GM18867 (cell line): ENCODE measurements around the gene ADAMTS6.

Experiments
- ATAC-seq: cut with Tn5 transposase; IDR thresholded peaks from one replicate; pipeline ENCODE4 v1.9.1; 2021; ENCODE audit warnings: mild to moderate bottlenecking, moderate library complexity; ENCODE audit not compliant: unreplicated experiment

ADAMTS6 gene

DNA sequence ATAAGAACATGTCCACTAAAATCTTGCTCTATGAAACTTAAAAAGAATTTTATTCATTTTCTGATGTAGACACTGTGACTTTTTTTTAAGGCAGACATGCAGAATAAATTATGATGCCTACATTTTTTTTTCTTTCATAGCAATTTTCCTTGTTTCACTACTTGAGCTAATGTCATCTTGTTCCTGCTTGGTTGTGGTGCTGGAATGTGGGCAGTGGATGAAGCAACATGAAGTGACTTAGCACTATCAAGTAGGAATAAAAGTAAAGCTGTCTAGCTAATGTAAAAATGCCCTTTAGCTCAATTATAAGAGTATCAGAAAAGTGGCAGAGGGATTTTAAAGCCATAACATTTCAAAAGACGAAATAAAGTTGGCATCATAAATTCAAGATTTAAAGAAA lies 191.0 kb downstream of the ADAMTS6 start:
- ATAC-seq = no peak

- no peak for ATAC-seq
Observed at GRCh38 chr5:65288657-65289056, 193.1 kb downstream of the ADAMTS6 start.

DNA sequence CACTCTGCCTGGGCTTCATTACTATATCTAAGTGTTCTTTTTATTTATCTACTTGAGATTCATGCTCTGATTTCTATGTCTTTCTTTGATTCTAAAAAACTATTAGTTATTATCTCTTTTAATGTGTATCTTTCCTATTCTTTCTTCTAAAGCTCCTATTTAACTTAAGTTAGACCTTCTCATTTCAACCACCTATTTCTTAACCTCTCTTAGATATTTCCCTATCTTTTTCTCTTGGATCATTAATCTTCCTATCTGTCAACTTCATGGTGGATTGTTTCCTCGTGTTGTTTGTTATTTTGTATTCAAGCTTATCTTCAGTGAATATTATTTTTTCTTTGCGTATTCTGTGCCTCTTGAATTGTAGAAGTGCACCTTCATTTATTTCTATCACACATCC lies 202.1 kb downstream of the ADAMTS6 start:
- no peak for ATAC-seq

- ATAC-seq = no peak
Observed at GRCh38 chr5:65276178-65276890, 205.4 kb downstream of the ADAMTS6 start.

GRCh38 chr5:65271906-65272305 lies 209.8 kb downstream of the ADAMTS6 start:
- no peak for ATAC-seq

- no peak for ATAC-seq
Observed at GRCh38 chr5:65268525-65268924, 213.2 kb downstream of the ADAMTS6 start.

DNA sequence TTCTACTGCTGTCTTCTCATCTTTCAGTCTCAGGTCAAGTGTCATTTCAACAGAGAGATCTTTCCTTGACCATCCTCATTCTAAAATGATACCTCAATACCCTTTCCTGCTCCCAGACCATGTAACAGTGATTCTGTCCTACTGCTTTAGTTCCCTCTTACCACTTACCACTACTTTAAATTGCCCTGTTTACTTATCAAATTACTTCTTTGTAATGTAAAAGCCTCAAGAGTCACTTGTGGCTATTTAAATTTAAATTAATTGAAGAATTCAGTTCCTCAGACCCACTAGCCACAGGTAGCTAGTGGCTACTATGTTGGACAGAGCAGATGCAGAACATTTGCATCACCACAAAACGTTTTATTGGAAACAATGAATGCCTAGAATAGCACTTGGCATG lies 217.3 kb downstream of the ADAMTS6 start:
- no peak for ATAC-seq

- no peak for ATAC-seq
Observed at GRCh38 chr5:65263321-65263720, 218.4 kb downstream of the ADAMTS6 start.

GRCh38 chr5:65262649-65263059 lies 219.1 kb downstream of the ADAMTS6 start:
- no peak for ATAC-seq

GRCh38 chr5:65262096-65262495 lies 219.6 kb downstream of the ADAMTS6 start:
- ATAC-seq = no peak

DNA sequence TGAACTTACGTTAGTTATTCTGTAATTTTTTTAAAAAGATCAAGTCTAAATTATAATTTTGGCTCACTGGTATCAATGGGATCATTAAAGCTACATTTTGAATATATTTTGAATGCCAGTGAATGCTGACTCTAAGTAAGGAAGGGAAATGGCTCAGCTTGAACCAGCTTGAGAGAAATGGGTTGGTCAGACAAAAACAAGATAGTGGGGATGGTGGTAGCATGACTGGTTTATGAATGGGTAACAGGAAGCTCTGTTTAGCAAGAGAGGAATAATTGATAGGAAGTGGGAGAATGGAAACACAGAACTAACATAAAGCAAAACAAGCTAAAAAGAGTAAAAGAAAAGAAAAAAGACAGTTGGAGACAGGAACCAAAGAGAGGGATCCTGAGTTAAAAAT lies 220.2 kb downstream of the ADAMTS6 start:
- no peak for ATAC-seq

DNA sequence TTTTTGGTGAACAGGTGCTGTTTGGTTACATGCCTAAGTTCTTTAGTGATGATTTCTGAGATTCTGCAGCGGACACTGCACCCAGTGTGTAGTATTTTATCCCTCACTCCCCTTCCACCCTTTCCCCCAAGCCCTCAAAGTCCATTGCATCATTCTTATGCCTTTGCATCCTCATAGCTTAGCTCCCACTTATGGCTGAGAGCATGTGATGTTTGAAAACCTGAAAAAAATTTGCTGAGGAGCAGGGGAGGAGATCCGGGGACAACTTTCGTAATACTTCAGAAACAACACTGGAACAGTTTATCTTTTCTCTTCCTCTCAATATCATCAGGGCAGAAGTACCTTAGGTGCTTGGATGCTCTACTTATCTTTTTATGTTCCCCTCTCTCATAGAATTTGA lies 226.4 kb downstream of the ADAMTS6 start:
- ATAC-seq = no peak

- ATAC-seq = no peak
Observed at GRCh38 chr5:65252977-65253376, 228.7 kb downstream of the ADAMTS6 start.

DNA sequence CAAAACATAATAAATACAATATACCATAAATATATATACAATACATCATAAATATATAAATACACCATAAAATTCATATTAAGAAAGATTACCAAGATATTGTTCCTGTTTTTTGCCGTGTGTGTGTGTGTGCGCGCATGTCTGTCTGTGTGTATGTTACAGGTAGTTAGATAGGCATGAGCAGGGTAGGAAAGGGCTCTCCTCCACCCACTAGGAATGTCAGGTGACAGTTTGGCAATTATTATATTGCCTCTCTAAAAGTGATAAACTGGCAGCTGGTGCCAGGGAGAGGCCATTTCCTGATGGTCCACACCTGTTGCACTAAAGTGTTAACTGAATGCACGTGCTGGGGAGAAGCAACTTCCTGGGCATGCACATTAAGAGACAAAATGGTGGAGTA lies 232.8 kb downstream of the ADAMTS6 start:
- no peak for ATAC-seq

DNA sequence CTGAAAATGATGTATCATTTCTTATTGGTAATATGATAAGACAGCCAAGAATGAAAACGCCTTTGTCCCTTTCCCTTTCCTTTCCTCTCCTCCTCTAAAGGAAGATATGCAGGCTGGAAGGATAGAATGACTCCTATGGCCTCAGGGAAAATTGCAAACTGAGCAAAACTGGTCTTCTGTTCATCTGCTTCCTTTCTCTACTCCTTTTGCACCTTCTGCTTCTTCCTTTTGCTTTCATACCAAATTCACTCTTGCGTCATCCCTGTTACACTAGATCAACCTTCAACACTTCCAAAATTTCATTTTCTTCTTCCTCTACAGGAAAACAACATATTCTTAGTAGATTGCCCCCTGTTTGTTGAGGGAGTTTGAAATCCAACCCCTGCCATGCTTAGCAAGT lies 234.1 kb downstream of the ADAMTS6 start:
- ATAC-seq = no peak

GRCh38 chr5:65246741-65247140 lies 235.0 kb downstream of the ADAMTS6 start:
- no peak for ATAC-seq

- ATAC-seq = no peak
Observed at GRCh38 chr5:65244031-65244430, 237.7 kb downstream of the ADAMTS6 start.

- ATAC-seq = no peak
Observed at GRCh38 chr5:65243161-65243560, 238.6 kb downstream of the ADAMTS6 start.

DNA sequence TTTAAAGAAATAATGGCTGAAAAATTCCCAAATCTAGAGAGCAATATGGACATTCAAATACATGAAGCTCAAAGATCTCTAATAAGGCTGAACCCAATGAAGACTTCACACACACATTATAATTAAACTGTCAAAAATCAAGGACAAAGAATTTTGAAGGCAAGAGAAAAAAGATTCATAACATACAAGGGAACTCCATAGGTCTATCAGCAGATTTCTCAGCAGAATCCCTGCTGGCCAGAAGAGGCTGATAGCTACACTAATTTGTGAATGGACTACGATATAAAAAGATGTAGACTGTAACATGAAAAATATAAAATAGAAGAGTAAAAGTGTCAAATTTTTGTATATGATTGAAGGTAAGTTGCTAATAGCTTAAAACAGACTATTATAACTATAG lies 251.9 kb downstream of the ADAMTS6 start:
- no peak for ATAC-seq

DNA sequence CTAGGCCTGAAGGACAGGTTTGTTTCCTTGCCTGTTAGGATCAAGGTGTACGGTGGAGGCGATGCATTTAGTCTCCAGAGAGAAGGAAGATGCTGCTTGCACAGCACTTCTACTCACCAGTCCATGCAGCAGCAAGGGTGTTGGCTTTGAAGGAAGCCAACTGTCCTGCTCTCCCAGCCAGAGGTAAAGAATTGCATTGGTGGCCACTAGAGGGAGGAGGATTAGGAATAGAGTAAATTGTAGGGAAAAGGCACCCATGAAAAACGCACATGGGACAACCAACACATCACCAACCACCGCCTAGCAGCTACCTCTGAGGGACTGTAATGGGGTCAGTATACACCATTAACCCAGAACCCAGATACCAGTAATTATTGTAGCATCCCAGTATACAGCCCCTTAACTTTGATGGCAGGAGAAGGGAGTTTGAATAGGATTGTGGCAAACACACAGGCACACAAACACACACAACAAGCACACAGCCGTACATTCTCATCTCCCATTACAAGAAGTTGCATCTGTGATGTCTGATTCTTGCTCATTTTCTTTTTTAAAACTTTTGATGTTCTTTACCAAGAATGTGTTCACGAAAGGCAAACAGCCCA lies 267.7 kb downstream of the ADAMTS6 start:
- no peak for ATAC-seq

DNA sequence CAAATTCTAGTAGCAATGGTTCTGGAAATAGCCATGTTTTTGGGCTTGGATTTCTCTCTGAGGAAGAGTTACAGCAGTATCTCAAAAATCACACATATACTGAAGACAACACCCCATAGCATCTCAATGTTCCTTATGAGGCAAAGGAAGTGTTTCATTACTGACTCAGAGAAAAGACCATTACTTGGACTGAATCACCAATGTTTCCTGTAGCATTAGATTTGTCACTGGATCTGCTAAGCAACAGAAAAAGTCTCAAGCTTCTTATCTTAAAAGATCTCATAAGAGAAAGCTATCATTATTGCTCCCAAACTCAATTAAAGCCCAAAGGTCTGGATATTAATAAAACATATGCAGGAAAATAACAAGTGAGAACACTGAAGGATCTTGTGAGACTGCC lies 272.4 kb downstream of the ADAMTS6 start:
- ATAC-seq = no peak

- no peak for ATAC-seq
Observed at GRCh38 chr5:65204966-65205365, 276.8 kb downstream of the ADAMTS6 start.

GRCh38 chr5:65203746-65204145 lies 278.0 kb downstream of the ADAMTS6 start:
- ATAC-seq = no peak
